GM23248 (cell line): Measurements from ENCODE around the gene THBS1. TPM values are rescaled to one million over a fixed set of nuclear protein-coding genes. Genes with fewer than 3 reads are reported as not detected.

ENCODE experiments used
- DNase-seq: peaks from one replicate; pipeline ENCODE4 v3.0.0-alpha.2; 2015
- H2AFZ ChIP-seq: fragments of 200-600 bp; sonication (generic); 2 replicates; pipeline ENCODE4 v1.6.1; 2016; ENCODE audit warnings: antibody characterized with exemption
- H3F3A ChIP-seq: fragments of 200-600 bp; sonication (generic); 2 replicates; pipeline ENCODE4 v1.6.1; 2016; ENCODE audit warnings: mild to moderate bottlenecking, antibody characterized with exemption, mixed run types; ENCODE audit not compliant: insufficient read depth
- H3K27ac ChIP-seq: fragments of 200-600 bp; sonication (generic); 2 replicates; pipeline ENCODE4 v1.5.1; 2016; ENCODE audit warnings: mild to moderate bottlenecking
- H3K27me3 ChIP-seq: fragments of 200-600 bp; sonication (generic); replicated peaks from 2 replicates; pipeline ENCODE4 v1.6.1; 2016; ENCODE audit warnings: mild to moderate bottlenecking; ENCODE audit not compliant: insufficient read depth
- H3K36me3 ChIP-seq: fragments of 200-600 bp; sonication (generic); 2 replicates; pipeline ENCODE4 v1.6.1; 2016; ENCODE audit warnings: low read depth, mild to moderate bottlenecking
- H3K4me1 ChIP-seq: fragments of 200-600 bp; sonication (generic); 2 replicates; pipeline ENCODE4 v1.6.1; 2016; ENCODE audit warnings: mild to moderate bottlenecking; ENCODE audit not compliant: insufficient read depth
- H3K4me2 ChIP-seq: fragments of 200-600 bp; sonication (generic); one replicate; pipeline ENCODE4 v1.6.1; 2016; ENCODE audit warnings: mild to moderate bottlenecking; ENCODE audit not compliant: unreplicated experiment
- H3K4me3 ChIP-seq: fragments of 200-600 bp; sonication (generic); 2 replicates; pipeline ENCODE4 v1.5.1; 2016; ENCODE audit warnings: mild to moderate bottlenecking
- H3K79me2 ChIP-seq: fragments of 200-600 bp; sonication (generic); 2 replicates; pipeline ENCODE4 v1.6.1; 2016; ENCODE audit warnings: mild to moderate bottlenecking; ENCODE audit not compliant: insufficient read depth
- H3K9ac ChIP-seq: fragments of 200-600 bp; sonication (generic); 2 replicates; pipeline ENCODE4 v1.6.1; 2016; ENCODE audit warnings: mild to moderate bottlenecking
- H3K9me2 ChIP-seq: fragments of 200-600 bp; sonication (generic); 2 replicates; pipeline ENCODE4 v1.6.1; 2016; ENCODE audit warnings: mixed run types, mild to moderate bottlenecking, moderate library complexity; ENCODE audit not compliant: insufficient read depth
- H3K9me3 ChIP-seq: fragments of 200-600 bp; sonication (generic); one replicate; pipeline ENCODE4 v1.6.1; 2017; ENCODE audit warnings: low read depth
- H4K20me1 ChIP-seq: fragments of 200-600 bp; sonication (generic); 2 replicates; pipeline ENCODE4 v1.6.0; 2016; ENCODE audit not compliant: insufficient read depth
- EZH2 ChIP-seq: fragments of 200-600 bp; sonication (generic); IDR thresholded peaks from 2 replicates; pipeline ENCODE4 v1.6.1; 2018; ENCODE audit warnings: antibody characterized with exemption, mild to moderate bottlenecking; ENCODE audit not compliant: insufficient read depth, poor library complexity, severe bottlenecking
- EZH2phosphoT487 ChIP-seq: fragments of 200-600 bp; sonication (generic); IDR thresholded peaks from 2 replicates; pipeline ENCODE4 v1.6.1; 2018; ENCODE audit warnings: antibody characterized with exemption, moderate library complexity, mild to moderate bottlenecking, low read depth; ENCODE audit not compliant: insufficient read depth
- WGBS, 2 experiments: methylation state at CpG; one replicate each; pipeline ENCODE4 v1.1.6; 2015 to 2017; ENCODE audit warnings: low lambda C conversion rate in 2 of 2, low coverage in 1 of 2; ENCODE audit errors: missing lambda C conversion rate in 2 of 2; 5-methylcytosine and 5-hydroxymethylcytosine counted together
- in situ Hi-C: fragments of 300-500 bp; cut with MboI; formaldehyde crosslinking; loops from 2 replicates; pipeline ENCODE4 v1.15.0; 2020
- polyA plus RNA-seq: library from polyadenylated mRNA; unstranded; fragments of >200 nt; fragmentation: Nextera tagmentation; extraction: Ambion mirVana; gene quantifications from 2 replicates; pipeline ENCODE4 v1.2.1, GENCODE V29; 2016
- total RNA-seq: library from RNA; depleted of rRNA; stranded (reverse); fragments of >200 nt; shearing (Covaris generic); gene quantifications from 2 replicates; pipeline ENCODE4 v1.2.3, GENCODE V29; 2014

THBS1 gene
- total and polyA plus RNA-seq, 2 experiments from 2014 or later = 2,858 to 7,697 TPM

GRCh38 chr15:39595338-39596221 lies 14.7 kb downstream of the THBS1 start:
- H3K9me2 ChIP-seq = no peaks in the 10 kb centered on the region
- 77 to 79% methylated on average over 8 of the region's 8 CpGs for WGBS, 2 experiments
- H3K9ac ChIP-seq = peak overlapping the region; percentile 89
- peak overlapping the region; percentile 24 for H3K4me2 ChIP-seq
- H2AFZ ChIP-seq = no peak overlapping the region
- peak; percentile 58 for DNase-seq
- peaks cover 80% of the 10 kb centered on the region for H3K36me3 ChIP-seq
- no peaks in the 10 kb centered on the region for H3K9me3 ChIP-seq
- in situ Hi-C loops = no loop called here
- TF ChIP-seq EZH2 (no peak), EZH2phosphoT487 (no peak)
- H3K79me2 ChIP-seq = no peaks in the 10 kb centered on the region
- H3K27ac ChIP-seq = peak overlapping the region; percentile 95
- H4K20me1 ChIP-seq = peaks cover 42% of the 10 kb centered on the region; the same call in 1 of the 2 replicates
- peaks cover 11% of the 10 kb centered on the region for H3K4me1 ChIP-seq
- no peaks in the 10 kb centered on the region for H3K27me3 ChIP-seq
- peaks cover 100% of the 10 kb centered on the region for H3F3A ChIP-seq
- H3K4me3 ChIP-seq = peak overlapping the region; percentile 74

- H3K9ac ChIP-seq = peak overlapping the region; percentile 89
- H3F3A ChIP-seq = peaks cover 100% of the 10 kb centered on the region
- H3K79me2 ChIP-seq = no peaks in the 10 kb centered on the region
- H3K36me3 ChIP-seq = peaks cover 71% of the 10 kb centered on the region
- H3K4me1 ChIP-seq = peaks cover 16% of the 10 kb centered on the region
- H3K27ac ChIP-seq = peak overlapping the region; percentile 95
- no peak overlapping the region for H2AFZ ChIP-seq
- TF ChIP-seq EZH2 = no peak
- no peak for TF ChIP-seq EZH2phosphoT487
- H3K9me2 ChIP-seq = no peaks in the 10 kb centered on the region
- peak overlapping the region; percentile 24 for H3K4me2 ChIP-seq
- peaks cover 32% of the 10 kb centered on the region; the same call in 1 of the 2 replicates for H4K20me1 ChIP-seq
- in situ Hi-C loops = no loop called here
- DNase-seq = peak; percentile 63
- H3K4me3 ChIP-seq = peak overlapping the region; percentile 74
- WGBS, 2 experiments = 61% methylated on average over 5 of the region's 5 CpGs
- H3K27me3 ChIP-seq = no peaks in the 10 kb centered on the region
- no peaks in the 10 kb centered on the region for H3K9me3 ChIP-seq
These were observed 15.6 kb downstream of the THBS1 start for GRCh38 chr15:39596358-39597051.

- no peak overlapping the region for H2AFZ ChIP-seq
- H3K9me3 ChIP-seq = no peaks in the 10 kb centered on the region
- 0 out of 2 replicates have a peak, but pooled peaks have one; percentile 22 for TF ChIP-seq EZH2phosphoT487
- TF ChIP-seq EZH2 = no peak
- H3F3A ChIP-seq = peaks cover 97% of the 10 kb centered on the region
- peak overlapping the region; percentile 24 for H3K4me2 ChIP-seq
- H3K79me2 ChIP-seq = no peaks in the 10 kb centered on the region
- H4K20me1 ChIP-seq = peaks cover 27% of the 10 kb centered on the region; the same call in 1 of the 2 replicates
- peak overlapping the region; percentile 89 for H3K9ac ChIP-seq
- H3K27ac ChIP-seq = peak overlapping the region; percentile 95
- no peaks in the 10 kb centered on the region for H3K9me2 ChIP-seq
- no peaks in the 10 kb centered on the region for H3K27me3 ChIP-seq
- DNase-seq = no peak
- H3K4me1 ChIP-seq = peaks cover 16% of the 10 kb centered on the region
- in situ Hi-C loops = no loop called here
- WGBS, 2 experiments = 67 to 69% methylated on average over 2 of the region's 2 CpGs
- H3K36me3 ChIP-seq = peaks cover 62% of the 10 kb centered on the region
- H3K4me3 ChIP-seq = peak overlapping the region; percentile 74
These were observed 16.5 kb downstream of the THBS1 start for GRCh38 chr15:39597336-39597735.

- WGBS, 2 experiments = 61 to 65% methylated on average over 6 of the region's 6 CpGs
- H3F3A ChIP-seq = peaks cover 93% of the 10 kb centered on the region
- TF ChIP-seq EZH2 (no peak), EZH2phosphoT487 (no peak)
- in situ Hi-C loops = no loop called here
- H3K9me3 ChIP-seq = no peaks in the 10 kb centered on the region
- H3K27me3 ChIP-seq = no peaks in the 10 kb centered on the region
- no peak overlapping the region for H2AFZ ChIP-seq
- peaks cover 16% of the 10 kb centered on the region for H3K4me1 ChIP-seq
- H4K20me1 ChIP-seq = peaks cover 22% of the 10 kb centered on the region; the same call in 1 of the 2 replicates
- H3K4me3 ChIP-seq = peak overlapping the region; percentile 74
- peak overlapping the region; percentile 95 for H3K27ac ChIP-seq
- peak overlapping the region; percentile 89 for H3K9ac ChIP-seq
- peak; percentile 83 for DNase-seq
- H3K9me2 ChIP-seq = no peaks in the 10 kb centered on the region
- no peaks in the 10 kb centered on the region for H3K79me2 ChIP-seq
- H3K36me3 ChIP-seq = peaks cover 58% of the 10 kb centered on the region
- H3K4me2 ChIP-seq = no peak overlapping the region
These were observed 16.9 kb downstream of the THBS1 start for GRCh38 chr15:39597751-39598185.
